ENCODE measurements around the gene SLC12A8.

Gene SLC12A8

DNA sequence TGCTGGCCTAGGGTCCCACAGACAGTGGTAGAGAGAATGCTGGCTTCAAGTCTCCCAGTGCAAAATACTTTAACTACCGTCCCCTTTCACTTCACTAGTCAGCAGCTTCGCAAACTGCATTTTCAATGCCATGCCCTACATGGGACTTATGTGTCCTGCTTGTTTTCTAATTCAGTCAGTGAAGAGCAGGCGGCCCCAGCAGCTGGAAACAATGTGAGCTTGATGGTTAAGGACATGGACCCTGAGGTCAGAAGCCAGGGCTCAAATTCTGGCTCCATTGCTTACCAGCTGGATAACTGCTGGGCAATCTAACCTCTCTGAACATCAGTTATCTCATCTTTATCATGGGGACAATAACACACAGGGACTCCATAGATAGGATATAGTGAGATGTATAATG is 58.4 kb downstream of the SLC12A8 start:
- no peak for DNase-seq (ENCODE audit: low read depth)

GRCh38 chr3:125152951-125153350 is 59.6 kb downstream of the SLC12A8 start:
- DNase-seq (ENCODE audit: low read depth) = no peak

DNA sequence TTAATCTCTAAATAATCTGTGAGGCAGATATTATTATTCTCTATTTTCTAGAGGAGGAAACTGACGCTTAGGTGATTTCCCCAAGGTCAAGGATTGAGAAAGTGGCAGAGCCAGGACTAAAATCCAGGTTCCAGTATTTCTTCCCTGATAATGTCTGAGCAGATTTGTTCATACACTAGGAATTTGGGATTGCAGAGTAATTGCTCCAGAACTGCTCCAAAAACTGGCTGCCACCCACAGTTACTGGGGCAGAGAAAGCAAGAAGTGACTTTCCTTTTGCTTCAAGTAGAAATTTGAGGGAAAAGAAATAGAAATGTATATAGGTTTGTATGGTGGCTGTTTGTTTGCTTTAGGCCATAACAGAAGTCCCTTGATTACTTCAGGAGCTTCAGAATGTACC is 60.6 kb downstream of the SLC12A8 start:
- no peak for DNase-seq (ENCODE audit: low read depth)

DNA sequence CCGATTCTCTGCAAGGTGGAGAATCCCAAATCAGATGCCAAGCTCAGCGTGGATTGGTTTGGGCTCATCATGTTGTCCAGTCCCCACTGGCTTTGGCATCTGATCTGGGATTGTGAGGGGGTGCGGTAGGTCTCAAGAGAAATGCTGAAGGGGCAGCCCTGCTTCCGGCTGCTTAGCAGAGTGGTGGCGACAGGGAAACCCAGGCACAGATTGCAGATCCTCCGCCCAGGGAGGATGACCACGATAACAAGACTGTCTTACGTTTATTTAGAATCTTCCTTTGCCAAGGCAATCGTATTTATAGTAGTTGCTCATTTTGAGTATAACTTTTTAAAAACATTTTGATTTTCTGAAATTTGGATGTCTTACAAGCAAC is 61.1 kb downstream of the SLC12A8 start:
- DNase-seq (ENCODE audit: low read depth) = no peak

- peak; percentile 36 for DNase-seq (ENCODE audit: low read depth)
Measured at GRCh38 chr3:125150525-125151441, 61.8 kb downstream of the SLC12A8 start.

DNA sequence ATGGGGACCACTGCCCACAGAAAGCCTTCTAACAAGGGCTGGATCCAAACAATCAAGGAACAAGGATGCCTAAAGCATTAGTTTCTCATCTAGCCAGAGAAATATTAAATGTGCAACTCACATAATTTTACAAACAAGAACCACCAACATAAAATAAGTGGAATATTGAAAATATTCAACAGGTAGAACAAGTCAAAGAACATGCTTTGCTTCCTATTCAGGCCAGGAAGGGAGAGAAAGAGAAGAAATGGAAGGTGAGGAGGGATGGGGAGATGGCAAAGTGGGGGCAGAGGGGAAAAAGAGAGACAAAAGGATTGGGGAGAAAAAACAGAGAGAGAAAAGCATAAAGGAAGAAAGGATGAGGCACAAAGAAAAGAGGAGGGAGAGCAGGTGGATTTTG is 63.1 kb downstream of the SLC12A8 start:
- no peak for DNase-seq (ENCODE audit: low read depth)

DNA sequence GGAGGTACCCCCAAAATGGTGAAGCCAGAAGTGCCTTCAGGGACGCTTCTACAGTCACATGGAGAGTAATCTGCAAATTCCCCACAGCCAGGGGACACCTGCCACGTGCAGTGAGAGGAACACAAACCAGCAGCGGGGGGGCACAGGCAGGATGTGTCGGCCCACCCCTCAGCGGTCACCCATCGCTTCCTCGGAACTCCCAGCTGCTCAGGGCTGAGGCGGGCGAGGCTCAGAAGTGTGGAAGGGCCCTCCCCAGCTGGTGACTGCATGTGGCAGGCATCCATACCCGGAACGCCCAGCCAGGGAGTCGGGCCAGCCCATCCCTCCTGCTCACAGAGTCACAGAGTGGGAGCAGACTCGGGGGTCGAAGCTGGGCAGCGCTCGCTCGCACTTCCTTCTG is 63.7 kb downstream of the SLC12A8 start:
- no peak for DNase-seq (ENCODE audit: low read depth)

DNA sequence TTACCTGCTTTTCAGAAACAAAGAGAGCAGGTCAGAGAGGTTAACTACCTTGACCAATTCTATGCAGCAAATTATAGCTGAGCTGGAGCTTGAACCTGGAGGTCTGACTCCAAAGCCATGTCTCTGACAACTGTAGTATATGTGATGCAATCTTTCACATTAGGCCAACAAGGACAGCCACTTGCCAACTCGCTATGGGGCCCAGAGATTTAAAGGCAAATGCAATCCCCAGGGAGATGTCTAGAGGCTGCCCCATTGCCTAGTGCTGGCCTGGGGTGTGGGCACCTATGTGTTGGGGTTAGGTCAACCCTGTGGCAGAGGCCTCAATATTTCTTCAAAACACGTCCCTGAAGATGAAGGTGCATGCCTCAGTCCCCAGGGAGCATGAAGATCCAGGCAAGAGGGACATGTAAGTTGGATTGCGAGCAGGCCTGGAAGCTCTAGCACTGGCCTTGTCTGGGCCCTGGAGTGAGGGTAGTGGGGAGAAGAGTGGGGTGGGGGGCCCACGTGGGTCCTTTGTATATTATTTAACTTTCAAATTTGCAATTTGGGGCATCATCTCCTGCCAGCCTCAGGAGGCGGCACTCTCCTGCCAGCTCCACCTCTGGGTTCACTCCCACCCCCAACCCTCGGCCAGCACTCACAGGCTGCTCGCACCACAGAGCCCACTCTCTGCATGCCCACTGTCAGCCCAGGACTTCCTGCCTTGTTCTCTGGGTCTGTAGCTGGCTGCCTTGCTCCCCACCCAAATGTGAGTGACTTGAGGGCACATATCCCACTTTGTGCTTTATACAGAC is 64.3 kb downstream of the SLC12A8 start:
- DNase-seq (ENCODE audit: low read depth) = no peak

DNA sequence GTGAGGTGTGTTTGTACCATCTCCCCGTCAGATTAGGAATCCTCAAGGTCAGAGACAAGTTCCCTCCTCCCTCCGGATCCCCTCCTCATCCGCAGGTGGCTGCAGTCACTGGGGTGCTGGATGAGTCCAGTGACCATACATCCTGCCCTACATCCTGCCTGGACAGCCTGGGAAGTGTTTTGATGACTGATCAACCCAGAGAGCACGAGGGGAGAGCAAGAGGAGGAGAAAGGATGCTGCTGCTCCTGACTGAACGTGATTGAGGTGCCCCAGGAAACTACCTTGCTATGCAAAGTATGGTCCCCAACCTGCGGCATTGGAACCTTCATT is 65.1 kb downstream of the SLC12A8 start:
- no peak for DNase-seq (ENCODE audit: low read depth)

- no peak for DNase-seq (ENCODE audit: low read depth)
Measured at GRCh38 chr3:125146626-125147490, 65.7 kb downstream of the SLC12A8 start.

DNA sequence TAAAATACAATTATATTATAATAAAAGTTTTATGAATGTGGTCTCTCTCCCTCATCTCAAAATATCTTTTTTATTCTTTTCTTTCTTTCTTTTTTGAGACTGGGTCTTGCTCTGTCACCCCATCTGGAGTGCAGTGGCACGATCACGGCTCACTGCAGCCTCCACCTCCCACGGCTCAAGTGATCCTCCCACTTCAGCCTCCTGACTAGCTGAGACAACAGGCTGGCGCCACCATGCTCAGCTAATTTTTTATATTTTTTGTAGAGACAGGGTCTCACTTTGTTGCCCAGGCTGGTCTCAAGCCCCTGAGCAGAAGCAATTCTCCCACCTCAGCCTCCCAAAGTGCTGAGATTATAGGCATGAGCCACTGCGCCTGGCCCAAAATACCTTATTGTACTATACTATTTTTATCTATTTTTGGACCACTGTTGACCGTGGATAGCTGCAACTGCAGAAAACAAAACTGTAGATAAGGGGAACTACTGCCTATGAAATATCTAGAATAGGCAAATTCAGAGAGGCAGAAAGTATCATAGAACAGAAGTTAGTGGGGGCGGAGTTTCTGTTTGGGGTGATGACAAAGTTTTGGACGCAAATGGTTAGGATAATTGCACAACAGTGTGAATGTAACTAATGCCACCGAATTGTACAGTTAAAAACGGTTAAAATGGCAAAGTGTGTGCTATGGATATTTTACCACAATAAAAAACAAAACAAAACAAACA is 66.6 kb downstream of the SLC12A8 start:
- DNase-seq (ENCODE audit: low read depth) = no peak

DNA sequence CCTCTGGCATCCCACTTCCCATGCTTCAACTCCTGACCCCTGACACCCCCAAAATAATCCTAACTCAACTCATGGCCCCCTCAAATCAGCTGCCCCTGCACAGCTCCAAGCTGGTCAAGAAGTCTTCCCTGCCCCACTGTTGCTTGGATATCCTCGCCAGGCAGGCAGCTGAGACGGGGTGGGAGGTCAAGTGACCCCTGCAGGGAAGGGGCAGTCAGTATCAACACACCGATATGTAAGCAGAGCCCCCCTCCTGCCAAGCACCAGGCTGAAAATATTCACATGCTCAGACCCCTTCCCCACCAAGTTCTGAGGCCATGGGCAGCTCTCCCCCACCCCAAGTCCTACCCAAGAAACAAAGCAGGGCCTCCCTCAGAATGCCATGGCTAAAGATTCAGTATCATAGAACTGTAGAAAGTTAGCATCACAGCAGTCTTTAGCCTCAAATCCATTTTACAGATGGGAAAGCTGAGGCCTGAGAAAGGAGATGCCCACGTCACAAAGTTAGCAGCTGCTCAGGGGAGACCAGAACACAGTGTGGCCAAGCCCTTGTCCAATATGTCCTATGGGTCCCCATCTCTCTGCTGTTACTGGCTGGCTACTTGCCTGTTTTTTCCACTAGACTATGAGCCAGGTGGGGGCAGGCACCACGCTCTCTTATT is 67.8 kb downstream of the SLC12A8 start:
- no peak for DNase-seq (ENCODE audit: low read depth)

DNA sequence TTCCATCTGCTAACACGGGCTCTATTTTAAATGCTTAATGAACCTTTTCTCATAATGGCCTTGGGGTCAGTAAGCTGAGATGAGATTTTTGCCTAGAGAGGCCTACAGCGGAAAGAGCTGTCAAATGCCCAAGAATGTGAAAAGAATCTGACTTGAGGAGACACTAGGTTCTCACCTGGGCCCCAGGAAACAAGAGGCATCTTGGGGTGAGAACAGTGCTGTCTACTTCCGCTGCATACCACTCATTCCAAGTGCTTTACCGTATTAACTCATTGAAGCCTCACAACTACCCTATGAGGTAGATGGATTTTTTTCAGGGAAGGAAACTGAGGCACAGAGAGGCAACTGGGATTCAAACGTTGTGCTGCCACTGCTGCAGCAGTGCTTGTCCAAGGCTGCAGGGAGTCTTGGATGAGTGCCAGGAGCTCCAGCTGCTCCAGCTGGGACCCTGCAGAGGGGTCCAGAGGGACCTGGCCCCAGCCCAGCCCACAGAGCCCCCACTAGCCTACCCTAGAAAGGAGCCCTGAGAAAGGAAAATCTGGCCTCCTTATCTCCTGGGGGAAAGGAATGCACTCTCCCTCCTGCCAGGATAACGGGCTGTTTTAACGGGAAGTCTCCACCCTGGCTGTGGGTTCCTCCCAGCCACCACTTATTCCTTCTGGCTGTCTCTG is 68.4 kb downstream of the SLC12A8 start:
- DNase-seq (ENCODE audit: low read depth) = no peak

- DNase-seq (ENCODE audit: low read depth) = no peak
Measured at GRCh38 chr3:125143538-125143937, 69.0 kb downstream of the SLC12A8 start.

DNA sequence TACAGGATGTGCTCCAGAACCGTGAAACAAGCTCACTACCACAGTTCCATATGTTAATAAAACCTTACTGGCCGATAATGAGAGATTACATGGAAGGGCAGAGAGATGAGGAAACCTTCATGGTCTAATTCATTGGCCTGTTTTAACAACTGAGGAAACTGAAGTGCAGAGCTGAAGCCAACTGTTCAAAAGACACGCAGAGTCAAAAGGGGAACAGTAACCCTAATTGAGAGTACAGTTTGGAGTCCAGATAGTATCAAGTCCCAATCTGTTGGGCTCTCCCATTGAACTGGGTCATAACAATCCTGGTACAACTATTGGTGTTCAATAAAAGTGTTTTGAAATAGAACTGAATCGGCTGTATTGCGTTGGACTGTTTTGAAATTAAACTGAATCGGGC is 69.6 kb downstream of the SLC12A8 start:
- DNase-seq (ENCODE audit: low read depth) = no peak

- DNase-seq (ENCODE audit: low read depth) = no peak
Measured at GRCh38 chr3:125142420-125142778, 70.1 kb downstream of the SLC12A8 start.

- DNase-seq (ENCODE audit: low read depth) = peak; percentile 34
Measured at GRCh38 chr3:125141596-125142419, 70.7 kb downstream of the SLC12A8 start.

DNA sequence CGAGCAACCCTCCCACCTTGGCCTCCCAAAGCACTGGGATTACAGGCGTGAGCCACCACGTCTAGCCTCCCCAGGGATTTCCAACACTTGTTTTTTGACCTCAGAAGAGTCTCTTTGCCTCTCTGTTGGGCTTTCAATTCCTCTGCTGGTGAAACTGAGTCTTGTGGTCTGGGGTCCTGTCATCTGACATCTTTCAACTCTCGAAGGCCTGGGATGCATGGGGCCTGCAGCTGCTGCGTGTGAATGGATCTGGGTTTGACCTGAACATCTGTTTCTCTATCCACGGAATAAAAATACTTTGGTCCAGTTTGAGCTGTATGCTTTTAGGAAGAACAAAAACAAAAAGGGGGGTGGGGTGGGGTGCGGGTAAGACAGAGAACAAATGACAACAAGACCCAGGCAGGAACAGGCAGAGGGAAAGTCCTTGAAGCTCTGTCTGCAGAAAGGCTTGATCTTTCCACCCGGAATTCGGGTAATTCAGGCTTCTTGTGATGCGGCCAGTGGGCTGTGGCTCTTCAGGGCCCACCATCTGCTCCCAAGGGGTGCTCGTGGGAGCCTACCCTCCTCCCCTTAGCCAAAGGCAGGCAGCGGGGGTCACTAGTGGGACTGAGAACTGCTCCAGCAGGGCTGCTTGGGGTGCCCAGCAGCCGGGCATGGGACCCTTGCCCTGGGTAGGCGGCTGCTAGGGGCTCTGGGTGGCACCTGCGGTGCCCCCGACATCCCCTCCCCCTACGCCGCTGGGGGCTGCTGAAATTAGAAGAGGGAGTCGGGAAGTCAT is 71.5 kb downstream of the SLC12A8 start:
- DNase-seq (ENCODE audit: low read depth) = no peak
